Mesothelial cell of epicardium (in vitro differentiated cells): ENCODE results near the gene TOR4A. TPM values are rescaled to one million over a fixed set of nuclear protein-coding genes. Genes with fewer than 3 reads are reported as not detected.

Experiments
- DNase-seq, 2 experiments: peaks; one replicate each; pipeline ENCODE4 v3.0.0; 2021; ENCODE audit warnings: low spot score in 2 of 2; ENCODE audit not compliant: unreplicated experiment in 2 of 2
- H3K27ac Mint-ChIP-seq: 2 replicates; pipeline ENCODE4 v1.8.0; 2021; ENCODE audit warnings: mixed read lengths
- H3K27me3 Mint-ChIP-seq: 2 replicates; pipeline ENCODE4 v1.8.0; 2021; ENCODE audit warnings: low read depth, mixed read lengths
- H3K36me3 Mint-ChIP-seq: 2 replicates; pipeline ENCODE4 v1.8.0; 2021; ENCODE audit warnings: mixed read lengths
- H3K4me1 Mint-ChIP-seq: 2 replicates; pipeline ENCODE4 v1.8.0; 2021; ENCODE audit warnings: mixed read lengths
- H3K4me3 Mint-ChIP-seq: 2 replicates; pipeline ENCODE4 v1.8.0; 2021; ENCODE audit warnings: mild to moderate bottlenecking, moderate library complexity, mixed read lengths
- H3K9me3 Mint-ChIP-seq: 2 replicates; pipeline ENCODE4 v1.8.0; 2021; ENCODE audit warnings: mixed read lengths
- total RNA-seq: library from RNA; stranded (reverse); gene quantifications from 3 replicates; pipeline ENCODE4 v1.2.1, GENCODE V29; 2021
- TF ChIP-seq, protein P1 (sequence below): fragments of 200-600 bp; sonication (generic); IDR thresholded peaks from one replicate; pipeline ENCODE4 v1.5.0; 2021; ENCODE audit warnings: antibody characterized with exemption; ENCODE audit not compliant: unreplicated experiment

Gene TOR4A
- total RNA-seq, 1 donor from 2014 or later, result 6.5 TPM

- no peak overlapping the region for H3K27ac Mint-ChIP-seq
Observed at GRCh38 chr9:137278061-137278701, 655 bp downstream of the TOR4A start.

DNA sequence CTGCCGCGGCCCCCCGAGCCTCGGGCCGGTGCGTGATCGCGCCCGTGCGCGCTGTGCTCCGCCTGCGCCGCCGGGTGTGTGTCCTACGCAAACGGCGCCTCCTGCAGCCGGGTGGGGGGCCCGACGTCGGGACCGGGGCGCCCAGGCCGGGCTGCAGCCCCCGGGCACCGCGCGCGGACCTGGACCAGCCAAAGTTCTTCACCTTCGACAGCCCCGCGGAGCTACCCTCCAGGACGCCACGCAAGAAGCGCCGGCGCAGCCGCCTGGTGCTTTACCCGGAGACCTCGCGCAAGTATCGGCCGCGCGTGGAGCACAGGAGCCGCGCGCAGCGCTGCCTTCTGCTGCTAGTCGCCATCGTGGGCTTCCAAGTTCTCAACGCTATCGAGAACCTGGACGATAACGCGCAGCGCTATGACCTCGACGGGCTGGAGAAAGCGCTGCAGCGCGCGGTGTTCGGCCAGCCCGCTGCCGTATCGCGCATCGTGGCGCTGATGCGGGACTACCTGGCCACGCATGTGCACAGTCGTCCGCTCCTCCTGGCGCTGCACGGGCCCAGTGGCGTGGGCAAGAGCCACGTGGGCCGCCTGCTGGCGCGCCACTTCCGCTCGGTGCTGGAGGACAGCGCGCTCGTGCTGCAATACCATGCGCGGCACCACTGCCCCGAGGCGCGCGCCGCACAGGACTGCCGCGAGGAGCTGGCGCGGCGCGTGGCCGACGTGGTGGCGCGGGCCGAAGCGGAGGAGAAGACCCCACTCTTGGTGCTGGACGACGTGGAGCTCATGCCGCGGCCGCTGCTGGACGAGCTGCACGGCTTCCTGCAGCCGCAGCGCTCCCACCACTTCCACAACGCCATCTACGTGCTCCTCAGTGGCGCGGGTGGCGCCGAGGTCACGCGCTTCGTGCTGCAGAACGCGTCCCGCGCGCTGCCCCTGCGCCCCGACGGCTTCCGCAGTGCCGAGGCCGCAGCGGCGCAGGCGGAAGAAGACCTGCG lies 1.5 kb downstream of the TOR4A start:
- Mint-ChIP-seq H3K9me3 (no peaks in the 10 kb centered on the region), H3K36me3 (no peaks in the 10 kb centered on the region), H3K27ac (no peak overlapping the region), H3K27me3 (peaks cover 19% of the 10 kb centered on the region), H3K4me1 (peaks cover 27% of the 10 kb centered on the region), H3K4me3 (no peak overlapping the region)
- TF ChIP-seq, protein P1, sequence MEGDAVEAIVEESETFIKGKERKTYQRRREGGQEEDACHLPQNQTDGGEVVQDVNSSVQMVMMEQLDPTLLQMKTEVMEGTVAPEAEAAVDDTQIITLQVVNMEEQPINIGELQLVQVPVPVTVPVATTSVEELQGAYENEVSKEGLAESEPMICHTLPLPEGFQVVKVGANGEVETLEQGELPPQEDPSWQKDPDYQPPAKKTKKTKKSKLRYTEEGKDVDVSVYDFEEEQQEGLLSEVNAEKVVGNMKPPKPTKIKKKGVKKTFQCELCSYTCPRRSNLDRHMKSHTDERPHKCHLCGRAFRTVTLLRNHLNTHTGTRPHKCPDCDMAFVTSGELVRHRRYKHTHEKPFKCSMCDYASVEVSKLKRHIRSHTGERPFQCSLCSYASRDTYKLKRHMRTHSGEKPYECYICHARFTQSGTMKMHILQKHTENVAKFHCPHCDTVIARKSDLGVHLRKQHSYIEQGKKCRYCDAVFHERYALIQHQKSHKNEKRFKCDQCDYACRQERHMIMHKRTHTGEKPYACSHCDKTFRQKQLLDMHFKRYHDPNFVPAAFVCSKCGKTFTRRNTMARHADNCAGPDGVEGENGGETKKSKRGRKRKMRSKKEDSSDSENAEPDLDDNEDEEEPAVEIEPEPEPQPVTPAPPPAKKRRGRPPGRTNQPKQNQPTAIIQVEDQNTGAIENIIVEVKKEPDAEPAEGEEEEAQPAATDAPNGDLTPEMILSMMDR, result no peak
- peak in 1 of 2 experiments; percentile 37 for DNase-seq

More at GRCh38 chr9:137278061-137278701, 655 bp downstream of the TOR4A start:
- Mint-ChIP-seq H3K4me1 (peaks cover 27% of the 10 kb centered on the region), H3K27me3 (peaks cover 15% of the 10 kb centered on the region), H3K36me3 (no peaks in the 10 kb centered on the region), H3K4me3 (peak overlapping the region; percentile 72), H3K9me3 (no peaks in the 10 kb centered on the region)
- TF ChIP-seq, protein P1, result no peak
- peak in 1 of 2 experiments; percentile 38 for DNase-seq

DNA sequence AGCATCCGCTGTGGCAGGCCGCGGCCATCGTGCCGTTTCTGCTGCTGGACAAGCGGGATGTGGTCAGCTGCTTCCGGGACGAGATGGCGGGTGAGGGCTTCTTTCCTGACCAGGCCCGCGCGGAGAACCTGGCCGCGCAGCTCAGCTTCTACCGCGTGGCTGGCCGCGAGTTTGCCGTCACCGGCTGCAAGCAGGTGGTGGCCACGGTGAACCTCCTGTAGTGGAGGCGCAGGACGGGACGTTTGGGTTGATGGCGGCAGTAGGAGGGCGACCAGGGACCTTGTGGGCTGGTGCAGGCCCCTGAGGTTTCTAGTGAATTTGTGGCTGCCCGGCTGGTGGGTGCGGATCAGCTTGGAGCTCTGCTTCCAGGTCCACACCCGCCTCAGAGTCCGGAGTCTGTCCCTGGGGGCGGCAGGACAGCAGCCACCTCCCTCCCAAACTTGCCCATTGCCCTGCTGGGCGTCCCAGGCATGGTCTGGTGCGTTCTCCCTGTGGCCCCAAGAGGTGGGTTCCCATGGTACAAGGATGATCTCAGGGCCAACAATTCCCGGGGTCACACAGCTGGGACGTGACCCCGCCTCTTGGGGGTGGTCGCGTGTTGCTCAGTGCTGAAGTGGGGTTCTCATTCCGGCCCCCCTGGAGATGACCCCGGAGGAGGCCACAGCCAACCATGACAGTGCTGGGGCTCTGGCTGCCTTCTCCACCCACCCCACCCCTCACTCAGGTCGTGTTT lies 2.4 kb downstream of the TOR4A start:
- H3K27ac Mint-ChIP-seq, result no peak overlapping the region
- H3K4me1 Mint-ChIP-seq, result peaks cover 23% of the 10 kb centered on the region
- H3K36me3 Mint-ChIP-seq, result no peaks in the 10 kb centered on the region
- H3K4me3 Mint-ChIP-seq, result peak overlapping the region; percentile 10
- TF ChIP-seq, protein P1, result no peak
- peak in 1 of 2 experiments; percentile 34 for DNase-seq
- H3K27me3 Mint-ChIP-seq, result peaks cover 19% of the 10 kb centered on the region
- H3K9me3 Mint-ChIP-seq, result no peaks in the 10 kb centered on the region

DNA sequence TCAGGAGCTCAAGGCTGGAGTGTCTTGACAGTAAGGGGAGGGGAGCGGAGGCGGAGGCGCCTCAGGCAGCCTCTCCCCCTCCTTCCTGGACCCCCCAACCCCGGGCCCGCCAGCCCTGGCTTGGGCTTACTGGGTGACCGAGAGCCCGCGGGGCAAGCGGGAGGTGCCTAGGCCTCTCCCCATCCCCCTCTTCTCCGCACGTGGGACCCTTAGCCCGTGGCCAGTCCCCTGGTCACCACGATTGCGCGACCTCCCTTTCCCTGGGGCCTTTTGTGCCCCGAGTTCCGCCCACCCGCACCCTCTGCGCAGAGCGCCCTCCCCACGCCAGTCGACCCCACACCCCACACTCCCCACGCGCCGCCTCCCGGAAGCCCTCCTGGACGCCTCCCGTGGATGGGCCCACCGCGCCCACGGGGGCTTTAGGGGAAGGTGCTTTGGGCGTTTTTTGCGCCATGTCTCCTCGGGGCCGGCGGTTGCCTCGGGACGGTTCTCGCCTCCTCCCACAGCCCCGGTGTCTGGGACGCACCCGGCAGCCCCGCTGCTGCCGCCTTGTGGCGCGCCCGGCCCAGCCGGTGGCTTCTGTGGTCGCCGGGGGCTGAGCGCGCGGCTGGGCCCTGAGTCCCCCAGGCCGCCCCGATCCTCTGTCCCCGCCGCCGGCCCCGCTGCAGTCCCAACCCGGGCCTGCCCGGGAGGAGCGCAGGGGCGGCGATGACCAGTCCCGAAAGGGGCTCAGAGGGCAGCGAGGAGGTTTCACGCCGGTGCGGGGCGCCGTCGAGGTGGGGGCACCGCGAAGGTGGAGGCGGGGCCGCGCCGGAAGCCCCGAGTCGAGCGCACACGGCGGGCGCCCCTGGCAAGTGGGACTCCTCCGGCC lies 3.2 kb downstream of the TOR4A start:
- Mint-ChIP-seq H3K36me3 (no peaks in the 10 kb centered on the region), H3K27me3 (peaks cover 19% of the 10 kb centered on the region), H3K9me3 (no peaks in the 10 kb centered on the region), H3K27ac (no peak overlapping the region), H3K4me3 (peak overlapping the region; percentile 37), H3K4me1 (peaks cover 17% of the 10 kb centered on the region)
- TF ChIP-seq, protein P1, result peak; percentile 51
- DNase-seq, result peak; percentile 29 to 58
